Left ventricle myocardium inferior (tissue), 1 donor: Measurements from ENCODE around the gene ZNF672. TPM values are rescaled to one million over a fixed set of nuclear protein-coding genes. Genes with fewer than 3 reads are reported as not detected.

Experiments
- DNase-seq: peaks from one replicate; pipeline ENCODE4 v3.0.0-alpha.2; 2020
- H3K27ac ChIP-seq: fragments of 200-600 bp; replicated peaks from 2 replicates; pipeline ENCODE4 v1.8.0; 2021
- H3K27me3 ChIP-seq: fragments of 200-600 bp; 2 replicates; pipeline ENCODE4 v1.8.0; 2021; ENCODE audit warnings: low read depth
- H3K36me3 ChIP-seq: fragments of 200-600 bp; 2 replicates; pipeline ENCODE4 v1.8.0; 2021
- H3K4me1 ChIP-seq: fragments of 200-600 bp; 2 replicates; pipeline ENCODE4 v1.8.0; 2021
- H3K4me3 ChIP-seq: fragments of 200-600 bp; 2 replicates; pipeline ENCODE4 v1.8.0; 2021; ENCODE audit warnings: mild to moderate bottlenecking, moderate library complexity
- H3K9me3 ChIP-seq: fragments of 200-600 bp; replicated peaks from 2 replicates; pipeline ENCODE4 v1.8.0; 2021
- intact Hi-C: fragments of 100-400 bp; cut with micrococcal nuclease; formaldehyde crosslinking; loops from one replicate; pipeline ENCODE4 v1.11.0; 2022
- total RNA-seq: library from RNA; stranded (reverse); fragmentation: NEBNext Ultra II Directional; extraction: Animal tissue kit (Norgen Biotek cat#: 25700); gene quantifications from one replicate; pipeline ENCODE4 v1.2.1, GENCODE V29; 2021
- TF ChIP-seq, protein P1 (sequence below): fragments of 200-600 bp; IDR thresholded peaks from 2 replicates; pipeline ENCODE4 v1.8.0; 2021; ENCODE audit warnings: antibody characterized with exemption, mild to moderate bottlenecking, borderline replicate concordance
- donor health status: DM: no; HTN: yes; CAD: no; lungs with severe emphysema.

Gene ZNF672
- total RNA-seq, 1 donor from 2014 or later, result 43.1 TPM

DNA sequence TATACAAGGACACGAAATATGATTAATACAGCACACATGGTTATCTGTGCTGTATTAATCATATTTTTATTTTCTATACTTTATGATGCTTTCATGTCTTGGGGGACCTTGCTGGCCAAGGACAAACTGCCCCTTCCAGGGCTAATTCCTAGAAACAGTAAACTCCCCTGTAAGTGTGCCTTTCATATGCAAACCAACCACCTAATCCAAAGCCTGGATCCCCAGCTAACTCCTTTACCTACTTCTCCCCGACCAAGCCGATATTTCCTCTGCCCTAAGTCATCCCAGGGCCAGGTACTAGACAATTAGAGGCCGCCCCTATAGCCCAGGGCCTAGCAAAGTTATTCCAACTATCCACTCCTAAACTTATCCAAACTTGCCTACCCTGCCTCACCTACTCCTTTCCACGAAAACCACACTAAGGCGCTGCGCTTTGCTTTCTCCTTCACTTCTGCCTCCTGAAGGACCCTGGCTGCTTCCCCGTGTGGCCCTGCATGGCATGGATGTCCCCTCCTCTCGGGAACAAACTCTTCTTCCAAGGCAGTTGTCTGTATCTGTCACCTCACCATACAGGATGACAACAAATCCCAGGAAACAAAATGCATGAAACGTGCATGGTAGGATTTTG is 22.5 kb upstream of the ZNF672 start:
- no peak for DNase-seq
- intact Hi-C loops, result no loop called here
- H3K4me3 ChIP-seq, result no peak overlapping the region
- H3K27me3 ChIP-seq, result no peaks in the 10 kb centered on the region
- TF ChIP-seq, protein P1, sequence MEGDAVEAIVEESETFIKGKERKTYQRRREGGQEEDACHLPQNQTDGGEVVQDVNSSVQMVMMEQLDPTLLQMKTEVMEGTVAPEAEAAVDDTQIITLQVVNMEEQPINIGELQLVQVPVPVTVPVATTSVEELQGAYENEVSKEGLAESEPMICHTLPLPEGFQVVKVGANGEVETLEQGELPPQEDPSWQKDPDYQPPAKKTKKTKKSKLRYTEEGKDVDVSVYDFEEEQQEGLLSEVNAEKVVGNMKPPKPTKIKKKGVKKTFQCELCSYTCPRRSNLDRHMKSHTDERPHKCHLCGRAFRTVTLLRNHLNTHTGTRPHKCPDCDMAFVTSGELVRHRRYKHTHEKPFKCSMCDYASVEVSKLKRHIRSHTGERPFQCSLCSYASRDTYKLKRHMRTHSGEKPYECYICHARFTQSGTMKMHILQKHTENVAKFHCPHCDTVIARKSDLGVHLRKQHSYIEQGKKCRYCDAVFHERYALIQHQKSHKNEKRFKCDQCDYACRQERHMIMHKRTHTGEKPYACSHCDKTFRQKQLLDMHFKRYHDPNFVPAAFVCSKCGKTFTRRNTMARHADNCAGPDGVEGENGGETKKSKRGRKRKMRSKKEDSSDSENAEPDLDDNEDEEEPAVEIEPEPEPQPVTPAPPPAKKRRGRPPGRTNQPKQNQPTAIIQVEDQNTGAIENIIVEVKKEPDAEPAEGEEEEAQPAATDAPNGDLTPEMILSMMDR, result no peak
- peaks cover 65% of the 10 kb centered on the region for H3K36me3 ChIP-seq
- H3K27ac ChIP-seq, result no peak overlapping the region
- H3K9me3 ChIP-seq, result no peaks in the 10 kb centered on the region
- H3K4me1 ChIP-seq, result peaks cover 25% of the 10 kb centered on the region

GRCh38 chr1:248816042-248816851 is 21.8 kb upstream of the ZNF672 start:
- intact Hi-C loops, result no loop called here
- no peak overlapping the region for H3K4me3 ChIP-seq
- TF ChIP-seq, protein P1, result no peak
- peaks cover 71% of the 10 kb centered on the region for H3K36me3 ChIP-seq
- DNase-seq, result no peak
- no peaks in the 10 kb centered on the region for H3K9me3 ChIP-seq
- peaks cover 25% of the 10 kb centered on the region for H3K4me1 ChIP-seq
- H3K27me3 ChIP-seq, result no peaks in the 10 kb centered on the region
- H3K27ac ChIP-seq, result no peak overlapping the region

DNA sequence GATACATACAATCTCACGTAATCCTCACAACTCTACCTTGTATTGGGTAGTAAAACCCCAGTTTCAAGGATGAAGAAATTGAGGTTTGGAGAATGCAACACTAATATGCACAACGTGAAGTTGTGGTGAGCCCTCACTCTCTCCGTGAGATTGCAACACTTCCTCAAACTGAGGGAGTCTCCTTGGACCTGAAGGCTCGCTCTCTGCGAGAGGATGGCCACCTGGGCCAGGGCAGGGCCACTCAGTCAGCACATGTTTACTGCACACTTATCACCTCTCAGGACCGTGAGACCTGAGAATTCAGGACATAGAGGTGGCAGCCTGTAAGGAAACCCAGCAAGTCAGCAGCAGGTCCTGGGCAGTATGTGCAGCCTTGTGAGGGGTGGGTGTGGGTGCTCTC is 21.0 kb upstream of the ZNF672 start:
- intact Hi-C loops, result no loop called here
- H3K36me3 ChIP-seq, result peaks cover 63% of the 10 kb centered on the region
- DNase-seq, result no peak

GRCh38 chr1:248818505-248819374 is 19.3 kb upstream of the ZNF672 start:
- Histone ChIP-seq H3K27ac (no peak overlapping the region), H3K36me3 (peaks cover 59% of the 10 kb centered on the region)

More for the DNA sequence above, 21.0 kb upstream of the ZNF672 start:
- H3K27me3 ChIP-seq, result no peaks in the 10 kb centered on the region
- no peak overlapping the region for H3K27ac ChIP-seq
- TF ChIP-seq, protein P1, result no peak
- no peaks in the 10 kb centered on the region for H3K9me3 ChIP-seq
- peaks cover 28% of the 10 kb centered on the region for H3K4me1 ChIP-seq
- H3K4me3 ChIP-seq, result no peak overlapping the region

More at GRCh38 chr1:248818505-248819374, 19.3 kb upstream of the ZNF672 start:
- intact Hi-C loops, result no loop called here
- no peak overlapping the region for H3K4me3 ChIP-seq
- peaks cover 45% of the 10 kb centered on the region for H3K4me1 ChIP-seq
- no peak for DNase-seq
- no peaks in the 10 kb centered on the region for H3K9me3 ChIP-seq
- H3K27me3 ChIP-seq, result no peaks in the 10 kb centered on the region
- TF ChIP-seq, protein P1, result no peak
